ENCODE results near the gene ACAT2.

GRCh38 chr6:159722655-159723054 lies 39.2 kb upstream of the ACAT2 start:
- TF ChIP-seq, protein P1, sequence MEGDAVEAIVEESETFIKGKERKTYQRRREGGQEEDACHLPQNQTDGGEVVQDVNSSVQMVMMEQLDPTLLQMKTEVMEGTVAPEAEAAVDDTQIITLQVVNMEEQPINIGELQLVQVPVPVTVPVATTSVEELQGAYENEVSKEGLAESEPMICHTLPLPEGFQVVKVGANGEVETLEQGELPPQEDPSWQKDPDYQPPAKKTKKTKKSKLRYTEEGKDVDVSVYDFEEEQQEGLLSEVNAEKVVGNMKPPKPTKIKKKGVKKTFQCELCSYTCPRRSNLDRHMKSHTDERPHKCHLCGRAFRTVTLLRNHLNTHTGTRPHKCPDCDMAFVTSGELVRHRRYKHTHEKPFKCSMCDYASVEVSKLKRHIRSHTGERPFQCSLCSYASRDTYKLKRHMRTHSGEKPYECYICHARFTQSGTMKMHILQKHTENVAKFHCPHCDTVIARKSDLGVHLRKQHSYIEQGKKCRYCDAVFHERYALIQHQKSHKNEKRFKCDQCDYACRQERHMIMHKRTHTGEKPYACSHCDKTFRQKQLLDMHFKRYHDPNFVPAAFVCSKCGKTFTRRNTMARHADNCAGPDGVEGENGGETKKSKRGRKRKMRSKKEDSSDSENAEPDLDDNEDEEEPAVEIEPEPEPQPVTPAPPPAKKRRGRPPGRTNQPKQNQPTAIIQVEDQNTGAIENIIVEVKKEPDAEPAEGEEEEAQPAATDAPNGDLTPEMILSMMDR (IDR thresholded peaks at IDR 0.05): no peak
- no peak for TF ChIP-seq EZH2 (IDR thresholded peaks at IDR 0.05; ENCODE audit: borderline replicate concordance, insufficient read depth, low read depth, low read length, poor library complexity, severe bottlenecking)
